Testis (tissue), 2 donors: Measurements from ENCODE around the gene EDARADD.

Experiments
- CTCF ChIP-seq, 3 experiments: fragments of 450-650 bp in 2 of 3; fragments of 200-600 bp in 1 of 3; sonication (generic) in 1 of 3; IDR thresholded peaks; one replicate each; pipeline ENCODE4 v1.5.1; 2016 to 2019; ENCODE audit warnings: antibody characterized with exemption in 3 of 3, mild to moderate bottlenecking in 2 of 3, moderate library complexity in 1 of 3
- POLR2A ChIP-seq: fragments of 450-650 bp; IDR thresholded peaks from one replicate; pipeline ENCODE4 v1.6.1; 2017; ENCODE audit warnings: antibody characterized with exemption, mild to moderate bottlenecking, moderate library complexity

- no peak for TF ChIP-seq POLR2A
- TF ChIP-seq CTCF (IDR thresholded peaks at IDR 0.05), result no peak
Measured at GRCh38 chr1:236514703-236515442, 120.8 kb downstream of the EDARADD start.
